NCI-H1417 treated with DMSO at 0.1 percent for 48 hours (cell line): ENCODE measurements around the gene ZNF438.

Experiments used
- DNase-seq: peaks from one replicate; lab custom pipeline; 2025; lab: John Stamatoyannopoulos, UW

Gene ZNF438

DNA sequence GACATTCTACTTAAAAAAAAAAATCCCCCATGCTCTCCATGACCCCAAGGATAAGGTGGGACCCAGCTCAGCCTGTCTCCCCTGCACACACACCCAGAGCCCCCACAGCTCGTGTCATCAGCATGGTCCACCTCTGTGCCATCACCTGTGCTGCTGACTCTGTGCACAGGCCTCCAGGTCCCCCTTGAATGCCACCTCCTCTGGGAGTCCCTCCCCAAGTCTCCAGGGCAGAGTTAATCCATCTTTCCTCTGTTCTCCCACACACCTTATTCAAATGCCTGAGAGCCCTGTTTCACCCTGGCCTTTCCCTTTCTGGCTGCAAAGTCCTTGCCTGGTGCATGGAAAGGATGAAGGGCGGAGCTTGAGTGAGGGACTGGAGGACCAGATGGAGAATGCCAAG is 208.0 kb downstream of the ZNF438 start:
- DNase-seq, result no peak

DNA sequence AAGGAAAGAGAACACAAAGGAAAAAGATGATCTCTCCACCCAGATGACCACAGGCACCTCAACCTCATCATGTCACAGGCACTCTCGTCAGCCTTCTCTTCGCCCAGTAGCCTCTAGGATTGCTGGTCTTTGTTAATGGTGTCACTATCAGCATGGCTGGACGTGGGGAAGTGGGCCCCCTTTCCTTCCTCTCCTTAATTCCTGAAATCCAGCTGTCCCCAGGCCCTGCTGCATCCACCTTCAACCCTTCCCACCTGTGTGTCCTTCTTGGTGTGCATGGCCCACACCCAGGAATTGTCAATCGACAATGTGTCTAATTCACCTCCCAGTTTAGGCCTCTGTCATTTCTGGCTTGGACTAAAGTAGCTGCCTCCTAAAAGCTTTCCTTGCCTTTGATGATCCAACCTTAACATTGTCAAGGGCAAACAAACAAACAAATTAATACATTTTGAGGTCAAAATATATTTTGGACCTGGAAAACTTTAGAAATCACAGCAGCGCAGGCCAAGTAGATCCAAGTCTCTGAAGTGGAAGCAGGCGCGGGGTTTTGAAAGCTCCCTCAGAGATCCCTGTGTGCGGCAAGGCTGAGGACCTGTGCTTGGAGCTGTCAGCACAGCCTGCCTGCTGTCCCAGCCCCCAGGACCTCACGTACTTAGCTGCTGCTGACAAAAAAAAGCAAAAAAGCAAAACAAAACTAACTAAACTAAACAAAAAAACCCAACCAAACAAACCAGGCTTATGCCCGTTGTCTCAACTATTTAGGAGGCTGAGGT is 208.8 kb downstream of the ZNF438 start:
- DNase-seq, result no peak

DNA sequence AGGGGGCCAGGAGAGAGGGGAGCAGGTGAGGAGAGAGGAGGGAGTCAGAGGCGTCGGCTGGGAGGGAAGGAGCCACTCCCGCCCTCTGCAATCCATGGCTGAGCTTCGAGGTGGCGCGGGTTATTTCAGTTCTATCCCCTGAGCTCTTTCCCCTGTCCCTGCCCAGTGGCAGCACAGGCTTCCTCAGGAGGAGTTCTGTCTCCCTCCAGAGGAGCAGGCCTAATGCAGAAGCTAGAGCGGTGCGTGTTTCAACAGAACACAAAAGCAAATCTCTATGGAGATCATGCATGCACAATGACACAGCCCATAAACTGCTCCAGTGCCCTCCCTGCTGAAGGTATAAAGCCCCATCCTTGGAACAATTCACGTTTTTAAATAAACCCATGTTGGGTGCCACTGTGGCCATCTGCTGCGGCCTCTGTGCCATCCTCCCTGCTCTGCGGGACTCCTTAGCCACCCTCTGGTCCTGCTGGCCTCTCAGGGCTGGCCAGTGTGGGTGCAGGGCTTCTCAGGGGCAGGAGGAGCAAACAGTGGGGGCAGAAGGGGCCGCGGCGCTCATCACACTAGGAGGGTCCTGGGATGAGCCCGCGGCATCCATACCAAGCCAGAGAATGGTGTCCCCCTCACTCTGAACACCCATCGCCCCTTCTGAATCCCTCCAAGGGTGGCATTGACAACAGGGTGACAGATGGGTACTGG is 209.5 kb downstream of the ZNF438 start:
- DNase-seq, result no peak

DNA sequence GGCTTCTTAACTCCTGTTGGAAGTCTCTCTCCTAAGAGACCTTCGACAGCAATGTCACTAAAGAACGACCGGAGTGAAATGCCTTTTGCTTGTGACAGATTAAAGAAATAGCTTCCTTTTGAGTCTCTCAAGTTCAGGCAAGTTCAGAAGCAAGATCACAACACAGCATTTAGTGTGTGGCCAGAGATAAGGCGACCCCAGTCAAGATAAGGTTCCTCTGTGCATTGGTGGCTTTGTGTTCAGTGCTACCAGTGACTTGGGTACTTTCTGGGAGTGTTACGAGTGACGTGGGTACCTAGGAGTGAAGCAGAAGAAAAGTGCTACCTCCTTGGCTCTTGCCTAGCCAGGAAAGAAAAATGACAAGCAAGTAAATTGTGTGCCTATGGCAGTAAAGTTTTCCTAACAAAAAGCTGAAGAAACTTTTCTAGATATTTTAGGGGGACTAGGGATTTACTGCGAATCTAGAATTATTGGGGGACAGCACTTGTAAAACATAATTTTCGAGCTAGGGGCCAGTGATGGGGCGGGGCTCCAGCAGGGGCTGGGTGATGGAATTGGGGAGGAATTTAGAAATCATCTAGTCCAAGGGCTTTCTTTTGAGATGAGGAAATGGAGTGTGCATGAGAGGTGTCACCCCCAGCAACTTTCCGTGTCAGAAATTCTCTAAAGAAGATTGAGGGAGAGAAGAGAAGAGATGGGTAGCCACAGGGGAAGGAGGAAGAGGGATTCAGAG is 210.2 kb downstream of the ZNF438 start:
- no peak for DNase-seq

DNA sequence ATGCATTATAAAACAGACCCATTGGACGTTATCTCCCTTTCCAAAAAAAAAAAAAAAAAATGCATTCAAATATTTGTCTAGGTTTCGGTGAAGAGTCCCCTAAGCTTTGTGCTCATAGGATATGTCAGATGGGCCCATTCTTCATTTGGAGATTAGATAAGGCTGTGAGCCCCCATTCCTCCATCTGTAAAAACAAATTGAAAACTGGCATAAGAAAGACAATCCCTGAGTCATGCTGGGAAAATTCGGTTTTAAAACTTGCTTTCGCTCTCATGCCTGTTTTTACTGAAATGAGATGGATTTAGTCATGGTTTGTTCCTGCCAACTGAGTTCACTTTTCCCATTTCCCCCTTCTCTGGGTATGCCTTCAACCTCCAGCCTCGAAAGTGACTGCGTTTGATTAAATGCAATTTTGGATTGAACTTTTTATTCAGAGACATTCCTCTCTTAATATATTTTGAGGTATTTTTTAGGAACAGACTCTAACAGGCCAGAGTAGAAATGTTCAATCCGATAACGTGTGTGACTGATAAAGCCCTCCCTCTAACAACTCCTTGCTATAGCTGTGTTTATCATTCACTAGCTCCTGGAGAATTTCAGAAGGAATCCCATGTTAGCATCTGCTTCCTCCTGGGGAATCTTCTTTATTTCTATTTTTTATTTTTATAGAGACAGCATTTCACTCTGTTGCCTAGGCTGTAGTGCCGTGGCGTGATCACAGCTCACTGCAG is 211.2 kb downstream of the ZNF438 start:
- no peak for DNase-seq

DNA sequence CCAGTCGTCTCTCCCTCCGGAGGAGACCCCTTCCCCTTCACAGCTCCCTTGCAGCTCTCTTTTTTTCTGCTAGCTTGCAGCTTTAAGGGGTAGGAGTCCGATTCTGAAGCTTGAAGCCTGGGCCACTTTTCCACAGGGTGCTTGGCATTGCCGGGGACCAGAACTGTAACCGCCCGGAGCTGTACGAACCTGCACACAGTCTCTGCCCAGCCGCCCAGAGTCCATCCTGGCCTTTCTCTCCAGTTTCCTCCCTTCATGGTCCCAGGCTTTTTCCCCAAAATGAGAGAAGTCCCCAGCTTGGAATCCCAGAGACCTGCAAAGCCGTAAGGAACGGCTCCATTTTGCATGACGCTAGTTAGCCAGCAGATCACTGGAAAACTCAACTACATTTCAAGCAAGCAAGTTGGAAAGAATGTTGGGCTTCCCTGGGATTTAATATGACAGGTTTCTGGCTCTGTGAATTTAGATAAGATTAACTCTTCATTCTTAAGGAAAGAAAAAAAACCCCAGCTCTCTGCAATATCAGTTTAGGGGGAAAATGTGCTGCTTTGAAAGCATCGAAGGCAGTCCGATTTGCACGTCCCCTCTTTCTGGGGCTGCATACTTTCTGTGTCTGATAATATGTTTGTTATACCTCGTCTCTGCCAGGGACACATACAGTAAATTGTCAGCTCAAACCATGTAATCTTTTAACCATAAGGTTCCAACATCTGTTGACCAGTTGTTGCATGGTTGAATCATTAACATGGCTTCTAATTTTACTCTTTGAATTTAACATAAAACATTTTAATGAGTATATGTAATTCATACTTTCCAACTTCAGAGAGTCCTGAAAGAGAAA is 212.1 kb downstream of the ZNF438 start:
- DNase-seq, result no peak

DNA sequence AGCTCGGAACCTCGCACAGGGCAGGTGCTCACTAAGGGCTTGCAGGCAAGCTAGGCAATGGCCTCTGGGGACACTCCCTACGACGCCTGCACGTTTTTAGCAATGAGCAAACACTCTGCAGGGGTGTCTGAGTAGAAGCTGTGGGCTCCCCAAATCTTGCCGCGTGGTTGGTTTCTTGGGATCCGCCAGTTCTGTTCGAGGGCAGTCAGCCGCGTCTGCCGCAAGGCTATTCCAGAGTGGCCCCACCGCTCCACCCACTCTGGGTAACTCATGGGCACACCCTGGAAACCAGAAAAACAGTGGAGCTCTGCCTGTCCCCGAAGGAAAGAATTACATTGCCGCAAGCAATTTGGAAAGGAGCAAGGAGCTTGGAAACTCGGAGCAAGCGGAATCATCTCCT is 212.8 kb downstream of the ZNF438 start:
- no peak for DNase-seq

DNA sequence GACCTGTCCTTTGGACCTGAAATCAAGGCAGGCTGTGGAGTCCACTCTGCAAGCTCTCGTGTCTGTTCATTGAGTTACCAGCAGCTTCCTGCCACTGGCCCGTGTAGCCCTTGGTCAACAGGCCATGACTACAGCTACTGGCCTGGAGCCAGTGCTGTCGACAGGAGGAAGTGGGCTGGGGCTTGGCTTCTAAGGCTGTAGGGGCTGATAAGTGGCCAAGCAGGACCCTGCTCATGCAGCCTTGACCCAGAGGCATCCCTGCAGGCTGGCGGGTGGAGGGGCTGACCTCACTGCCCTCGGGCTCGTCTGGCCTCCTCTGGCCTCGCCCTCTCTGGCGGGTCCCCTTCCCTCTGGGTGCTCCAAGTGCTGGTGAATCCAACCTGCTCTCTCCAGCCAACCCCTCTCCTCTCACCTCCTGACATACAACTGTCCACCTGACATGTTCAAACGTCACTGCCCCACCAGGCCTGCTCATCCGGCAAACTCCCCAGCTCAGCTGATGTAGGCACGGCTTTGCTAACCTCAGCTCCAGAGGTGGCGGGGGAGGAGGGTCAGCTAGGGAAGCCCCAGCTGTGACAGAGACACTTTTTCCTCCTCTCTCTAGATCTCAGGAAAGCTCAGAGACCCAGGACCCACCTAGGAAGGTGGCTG is 213.5 kb downstream of the ZNF438 start:
- DNase-seq, result no peak

DNA sequence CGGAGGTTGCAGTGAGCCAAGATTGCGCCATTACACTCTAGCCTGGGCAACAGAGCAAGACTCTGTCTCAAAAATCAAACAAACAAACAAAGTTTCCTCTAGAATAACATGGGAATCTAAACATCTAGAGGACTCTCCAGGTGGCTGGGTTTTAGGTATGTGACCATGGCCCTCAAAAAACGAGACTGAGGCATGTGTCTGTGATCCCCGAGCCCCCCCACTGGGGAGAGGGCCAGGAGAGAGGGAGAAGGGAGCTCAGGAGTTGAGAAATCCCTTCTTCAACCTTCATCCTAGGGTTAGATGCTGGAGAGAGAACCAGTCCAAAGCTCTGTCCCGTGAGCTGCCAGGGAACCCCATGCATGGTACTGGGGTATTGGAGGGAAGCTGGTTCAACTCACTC is 214.1 kb downstream of the ZNF438 start:
- DNase-seq, result no peak

DNA sequence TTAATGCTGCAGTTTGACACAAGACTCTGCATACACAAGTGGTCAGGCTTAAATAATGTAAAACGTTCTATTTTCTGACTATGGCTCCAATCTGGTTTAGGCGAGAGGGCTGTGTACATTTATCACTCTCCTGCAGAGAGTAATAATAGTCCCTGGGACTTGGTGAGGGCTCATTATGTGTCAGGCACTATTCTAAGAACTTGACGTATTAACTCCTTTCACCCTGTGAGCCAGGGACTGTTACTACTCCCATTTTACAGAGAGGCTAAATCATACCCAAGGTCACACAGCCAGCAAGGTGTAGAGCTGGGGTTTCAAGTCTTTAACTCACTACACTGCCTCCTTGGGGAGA is 214.9 kb downstream of the ZNF438 start:
- no peak for DNase-seq

DNA sequence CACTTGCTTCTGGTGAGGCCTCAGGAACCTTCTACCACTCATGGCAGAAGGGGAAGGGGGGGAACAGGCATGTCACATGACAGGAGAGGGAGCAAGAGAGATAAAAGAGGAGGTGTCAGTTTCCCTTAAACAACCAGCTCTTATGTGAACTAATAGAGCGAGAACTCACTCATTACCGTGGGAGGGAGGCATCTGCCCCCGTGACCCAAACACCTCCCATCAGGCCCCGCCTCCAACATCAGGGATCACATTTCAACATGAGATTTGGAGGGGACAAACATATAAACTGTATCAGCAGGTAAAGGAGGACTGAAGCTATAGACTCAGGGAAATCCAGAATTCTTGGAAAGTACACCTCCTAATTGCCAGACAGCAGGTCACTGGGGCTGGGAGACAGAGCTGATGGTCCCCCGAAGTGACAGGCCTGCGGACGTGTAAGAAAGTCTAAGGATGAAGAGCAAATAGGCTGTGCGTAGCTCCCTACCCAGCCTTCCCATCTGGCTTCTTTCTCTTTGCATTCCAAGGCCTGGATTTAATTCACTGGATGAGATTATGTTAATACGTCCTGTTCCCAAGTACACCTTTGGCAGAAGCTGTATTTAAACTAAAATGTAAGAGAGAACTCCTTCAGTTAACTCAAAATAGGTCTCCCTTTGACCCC is 215.4 kb downstream of the ZNF438 start:
- no peak for DNase-seq

DNA sequence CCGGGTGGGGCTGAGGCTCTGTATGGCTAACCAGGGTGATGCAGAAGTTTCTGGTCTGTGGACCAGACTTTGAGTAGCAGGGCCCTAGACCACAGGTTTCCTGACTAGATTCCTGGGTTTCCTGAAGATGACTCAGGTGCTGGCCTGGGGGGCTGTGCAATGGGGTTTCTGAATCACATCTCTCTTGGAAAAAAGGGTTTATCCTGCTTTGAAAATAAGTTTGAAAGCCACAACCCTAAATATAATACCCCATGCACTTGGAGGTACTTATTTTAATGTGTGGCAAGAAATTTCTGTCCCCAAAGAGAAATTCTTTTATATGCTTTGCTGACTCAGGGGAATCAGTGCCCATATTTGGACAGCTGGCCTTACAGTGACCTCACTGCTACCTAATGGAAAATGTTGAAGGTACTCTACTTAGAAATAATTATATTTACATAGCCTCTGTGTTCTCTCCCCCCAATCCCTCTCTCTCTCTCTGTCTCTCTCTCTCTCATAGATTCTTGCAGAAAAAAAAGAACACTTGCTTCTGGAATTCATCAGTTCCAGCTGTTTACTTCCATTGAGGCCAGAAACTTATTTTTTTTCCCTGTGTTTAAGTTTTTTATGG is 217.7 kb downstream of the ZNF438 start:
- no peak for DNase-seq

DNA sequence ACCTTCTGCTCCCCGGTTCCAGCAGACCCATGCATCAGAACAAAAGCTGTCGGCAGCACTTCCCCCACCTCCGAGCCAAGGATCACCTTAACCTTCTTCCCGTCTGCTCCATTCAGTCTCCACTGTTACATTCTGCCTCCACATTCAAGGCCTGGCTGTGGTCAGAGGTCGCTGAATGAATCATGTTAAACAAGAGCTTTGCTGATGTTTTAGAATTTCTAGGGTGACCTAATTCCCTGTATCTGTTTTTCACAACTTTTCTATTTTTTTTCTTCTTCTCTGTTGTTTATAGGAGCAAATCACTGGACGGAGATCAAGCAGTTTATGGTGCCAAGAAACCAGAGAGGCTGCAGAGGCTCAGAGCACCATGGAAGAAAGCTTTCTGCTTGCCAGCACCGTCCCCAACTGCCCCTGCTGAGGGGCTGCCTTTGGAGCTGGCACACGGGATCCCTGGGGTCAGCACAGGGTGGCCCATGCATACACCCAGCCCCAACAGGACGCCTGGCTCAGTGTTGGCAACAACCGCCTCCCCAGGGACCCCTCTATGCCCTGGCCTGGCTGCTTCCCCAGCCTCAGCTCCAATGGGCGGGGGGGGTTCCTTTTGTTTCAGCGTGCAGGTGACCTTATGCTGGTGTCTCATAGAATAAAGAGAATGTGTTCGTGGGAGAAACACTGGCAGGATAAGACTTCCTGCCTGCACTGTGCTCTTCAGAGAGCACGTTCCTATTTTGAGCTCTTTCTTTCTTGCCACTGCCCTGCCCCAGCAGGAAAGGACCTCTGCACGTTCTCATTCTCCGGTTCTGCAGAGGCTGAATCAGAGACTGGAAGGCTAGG is 219.4 kb downstream of the ZNF438 start:
- no peak for DNase-seq

DNA sequence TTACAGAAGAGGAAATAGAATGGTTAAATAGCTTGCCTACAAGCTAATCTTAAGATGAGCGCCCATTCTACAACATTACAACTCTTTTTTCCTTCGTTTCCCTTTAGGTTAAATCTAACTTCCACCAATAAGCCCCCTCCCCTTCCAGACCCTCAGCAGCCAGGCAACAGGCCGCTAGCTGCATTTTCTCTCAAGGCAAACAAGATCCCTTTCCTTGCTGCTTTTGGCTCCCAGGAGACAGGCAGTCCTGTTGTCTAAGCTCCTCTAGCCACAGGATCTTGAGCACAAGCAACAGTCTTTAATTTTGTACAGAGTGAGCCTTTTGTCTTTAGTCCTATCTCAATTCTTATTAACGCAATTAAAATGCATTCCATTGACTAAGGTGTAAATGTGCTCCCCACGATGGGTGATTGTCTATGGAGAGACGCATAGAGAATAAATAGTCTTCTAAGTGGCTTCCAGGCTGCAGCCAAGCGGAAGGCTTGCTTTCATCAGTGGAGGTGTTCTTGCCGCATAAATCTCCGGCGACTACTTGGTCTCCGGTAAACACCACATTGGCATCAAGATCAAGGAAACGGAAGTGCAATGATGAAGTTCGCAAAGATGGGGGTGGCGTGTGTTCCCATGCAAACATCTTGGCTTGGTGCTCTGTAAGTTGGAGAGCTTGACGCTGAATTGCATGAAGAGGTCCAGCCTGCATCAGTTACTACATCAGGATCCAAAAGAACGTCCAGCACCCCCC is 220.2 kb downstream of the ZNF438 start:
- DNase-seq, result no peak

DNA sequence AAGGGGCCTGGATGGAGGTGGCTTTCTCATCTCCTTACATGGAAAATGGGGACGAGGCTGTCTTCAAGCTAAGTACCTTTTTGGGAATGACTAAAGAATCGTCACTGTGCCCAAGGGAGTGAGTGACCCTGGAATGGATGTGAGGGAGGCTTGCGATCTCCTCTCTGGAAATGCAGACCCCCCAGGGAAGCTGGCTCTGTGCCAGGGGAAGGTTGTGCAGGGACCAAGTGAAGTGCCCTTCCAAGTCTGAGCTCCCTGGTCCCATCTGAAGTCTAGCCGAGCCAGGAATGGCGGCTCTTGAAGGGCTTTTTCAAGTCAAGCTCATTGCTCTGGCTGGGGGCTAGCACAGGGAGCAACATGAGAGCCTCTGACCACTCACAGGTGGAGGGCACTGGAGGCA is 221.2 kb downstream of the ZNF438 start:
- DNase-seq, result no peak

DNA sequence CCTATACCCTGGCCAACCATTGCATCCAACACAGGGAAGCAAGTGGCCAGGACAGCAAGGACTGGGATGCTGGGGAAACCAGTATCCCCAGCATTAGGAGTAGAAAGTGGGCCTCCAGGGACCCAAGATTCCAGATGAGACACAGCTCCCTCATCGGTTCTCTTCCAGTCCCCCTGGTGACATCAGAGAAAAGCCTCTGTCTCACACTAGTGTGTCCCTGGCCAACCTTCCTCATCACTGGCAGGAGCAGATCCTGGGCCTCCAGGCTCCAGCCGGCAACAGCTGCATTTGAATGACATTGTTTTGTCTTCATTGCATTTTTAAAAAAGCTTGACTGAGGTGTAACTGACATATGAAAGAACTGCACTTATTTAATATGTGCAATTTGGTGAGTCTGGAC is 224.8 kb downstream of the ZNF438 start:
- DNase-seq, result no peak

DNA sequence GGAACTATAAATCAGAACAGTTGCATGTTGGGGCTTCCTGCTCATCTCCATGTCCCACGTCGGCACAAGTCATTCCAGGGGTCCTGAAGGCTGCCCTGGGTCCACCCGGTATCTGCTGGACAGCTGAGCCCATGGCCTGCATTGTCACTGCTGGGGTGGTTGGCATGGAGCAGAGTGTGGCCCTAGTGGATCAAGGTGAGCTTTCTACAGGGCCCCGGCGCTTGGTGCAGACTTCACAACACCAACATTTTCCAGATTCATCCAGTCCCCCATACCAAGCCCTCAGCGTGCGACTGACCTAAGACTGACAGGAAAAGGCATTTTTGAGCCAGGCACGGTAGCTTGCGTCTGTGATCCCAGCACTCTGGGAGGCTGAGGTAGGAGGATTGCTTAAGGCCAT is 226.6 kb downstream of the ZNF438 start:
- no peak for DNase-seq

DNA sequence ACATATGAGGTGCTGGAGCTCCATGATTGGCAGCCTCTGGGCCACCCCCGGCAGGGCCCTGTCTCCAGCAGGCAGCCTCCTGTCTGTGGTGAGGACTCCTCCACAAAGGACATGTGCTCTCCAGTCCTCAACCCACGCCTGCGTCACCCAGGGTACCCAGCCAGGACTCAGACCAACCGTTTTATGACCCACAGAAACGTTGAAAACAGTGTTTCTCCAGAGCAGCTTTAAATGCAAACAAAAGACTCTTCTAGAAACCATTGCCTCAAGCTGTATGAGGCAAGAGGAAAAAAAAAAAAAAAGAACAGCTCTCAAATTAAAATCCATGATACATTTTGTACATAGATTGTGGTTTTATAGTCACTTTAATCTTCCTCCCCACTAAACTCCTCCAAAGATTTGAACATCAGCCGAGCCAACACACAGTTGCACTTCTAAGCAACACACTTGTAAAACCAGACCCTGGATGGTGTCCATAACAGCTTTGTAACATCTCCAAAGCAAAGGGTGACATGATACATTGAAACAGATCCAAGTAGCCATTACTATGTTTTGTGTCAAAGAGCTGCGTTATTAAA is 227.1 kb downstream of the ZNF438 start:
- DNase-seq, result no peak
